SK-N-SH treated with all-trans-retinoic acid at 6 μM for 48 hours (cell line): ENCODE results near the gene SLC6A18.

Experiments used
- BACH2 ChIP-seq: fragments of 250-450 bp; sonication (Bioruptor Pico); IDR thresholded peaks from 2 replicates; pipeline ENCODE4 v1.9.0; 2021; ENCODE audit warnings: mild to moderate bottlenecking, borderline replicate concordance
- CSDC2 ChIP-seq: fragments of 250-450 bp; sonication (Bioruptor Pico); IDR thresholded peaks from 2 replicates; pipeline ENCODE4 v1.5.0; 2020; ENCODE audit warnings: mild to moderate bottlenecking, moderate library complexity
- ISL1 ChIP-seq: fragments of 250-450 bp; sonication (Bioruptor Pico); IDR thresholded peaks from 2 replicates; pipeline ENCODE4 v2.1.2; 2022; ENCODE audit warnings: mild to moderate bottlenecking, moderate library complexity
- OSR1 ChIP-seq: fragments of 250-450 bp; sonication (Bioruptor Pico); IDR thresholded peaks from 2 replicates; pipeline ENCODE4 v1.8.0; 2022; ENCODE audit warnings: moderate library complexity, mild to moderate bottlenecking, inconsistent platforms
- PATZ1 ChIP-seq: fragments of 250-450 bp; sonication (Bioruptor Pico); IDR thresholded peaks from 2 replicates; pipeline ENCODE4 v1.8.0; 2020; ENCODE audit warnings: mild to moderate bottlenecking, moderate library complexity, borderline replicate concordance
- RARB ChIP-seq: fragments of 250-450 bp; sonication (Bioruptor Pico); IDR thresholded peaks from 2 replicates; pipeline ENCODE4 v1.8.0; 2021; ENCODE audit warnings: mild to moderate bottlenecking, moderate library complexity
- TCF4 ChIP-seq: fragments of 250-450 bp; sonication (Bioruptor Pico); IDR thresholded peaks from 2 replicates; pipeline ENCODE4 v1.8.0; 2021; ENCODE audit warnings: mild to moderate bottlenecking, moderate library complexity, borderline replicate concordance
- TOX ChIP-seq: fragments of 250-450 bp; sonication (Bioruptor Pico); IDR thresholded peaks from 2 replicates; pipeline ENCODE4 v1.8.0; 2021; ENCODE audit warnings: mild to moderate bottlenecking, moderate library complexity, borderline replicate concordance
- TSHZ2 ChIP-seq: fragments of 250-450 bp; sonication (Bioruptor Pico); IDR thresholded peaks from 2 replicates; pipeline ENCODE4 v1.5.0; 2020; ENCODE audit warnings: mild to moderate bottlenecking, moderate library complexity
- ZC3H10 ChIP-seq: fragments of 250-450 bp; sonication (Bioruptor Pico); IDR thresholded peaks from 2 replicates; pipeline ENCODE4 v1.5.1; 2021; ENCODE audit warnings: mild to moderate bottlenecking, moderate library complexity
- ZFP30 ChIP-seq: fragments of 450-650 bp; formaldehyde crosslinking; IDR thresholded peaks from 2 replicates; pipeline ENCODE4 v1.5.0; 2022; ENCODE audit warnings: mild to moderate bottlenecking, moderate library complexity
- ZNF565 ChIP-seq: fragments of 450-650 bp; formaldehyde crosslinking; conservative IDR thresholded peaks from 2 replicates; pipeline ENCODE4 v1.5.0; 2020; ENCODE audit warnings: low read depth, mild to moderate bottlenecking, moderate library complexity
- ZNF8 ChIP-seq: fragments of 450-650 bp; formaldehyde crosslinking; IDR thresholded peaks from 2 replicates; pipeline ENCODE4 v1.5.0; 2020; ENCODE audit warnings: mild to moderate bottlenecking, moderate library complexity

GRCh38 chr5:1213508-1214162 is 11.5 kb upstream of the SLC6A18 start:
- no peak for TF ChIP-seq ZNF8 (CRISPR knock-in tag)
- no peak for TF ChIP-seq CSDC2 (CRISPR knock-in tag)
- no peak for TF ChIP-seq PATZ1
- TF ChIP-seq ZC3H10 (CRISPR knock-in tag): no peak
- no peak for TF ChIP-seq TOX (CRISPR knock-in tag)
- no peak for TF ChIP-seq TCF4
- no peak for TF ChIP-seq RARB
- TF ChIP-seq ISL1: no peak
- no peak for TF ChIP-seq OSR1 (CRISPR knock-in tag)
- TF ChIP-seq ZFP30 (CRISPR knock-in tag): no peak
- TF ChIP-seq ZNF565: no peak
- no peak for TF ChIP-seq TSHZ2 (CRISPR knock-in tag)
- no peak for TF ChIP-seq BACH2 (CRISPR knock-in tag)
